GM19467 (cell line): ENCODE measurements around the gene ZSWIM6.

ENCODE experiments used
- ATAC-seq: cut with Tn5 transposase; IDR thresholded peaks from one replicate; pipeline ENCODE4 v1.9.1; 2021; ENCODE audit warnings: mild to moderate bottlenecking, moderate library complexity; ENCODE audit not compliant: unreplicated experiment

ZSWIM6 gene

GRCh38 chr5:61472172-61472958 is 140.3 kb downstream of the ZSWIM6 start:
- no peak for ATAC-seq

GRCh38 chr5:61474746-61475145 is 142.7 kb downstream of the ZSWIM6 start:
- no peak for ATAC-seq

GRCh38 chr5:61477788-61478187 is 145.7 kb downstream of the ZSWIM6 start:
- ATAC-seq: no peak

- ATAC-seq: no peak
Observed at GRCh38 chr5:61479850-61480614, 148.0 kb downstream of the ZSWIM6 start.

- ATAC-seq: no peak
Observed at GRCh38 chr5:61482980-61483379, 150.9 kb downstream of the ZSWIM6 start.

- ATAC-seq: no peak
Observed at GRCh38 chr5:61486476-61486875, 154.4 kb downstream of the ZSWIM6 start.

- no peak for ATAC-seq
Observed at GRCh38 chr5:61489574-61489973, 157.5 kb downstream of the ZSWIM6 start.

- no peak for ATAC-seq
Observed at GRCh38 chr5:61491861-61492260, 159.8 kb downstream of the ZSWIM6 start.

GRCh38 chr5:61493973-61494372 is 161.9 kb downstream of the ZSWIM6 start:
- no peak for ATAC-seq

GRCh38 chr5:61496446-61496845 is 164.4 kb downstream of the ZSWIM6 start:
- no peak for ATAC-seq

- ATAC-seq: no peak
Observed at GRCh38 chr5:61496860-61497259, 164.8 kb downstream of the ZSWIM6 start.

GRCh38 chr5:61498121-61498520 is 166.1 kb downstream of the ZSWIM6 start:
- no peak for ATAC-seq

GRCh38 chr5:61501971-61502370 is 169.9 kb downstream of the ZSWIM6 start:
- ATAC-seq: no peak

- ATAC-seq: no peak
Observed at GRCh38 chr5:61504143-61504770, 172.2 kb downstream of the ZSWIM6 start.

- ATAC-seq: no peak
Observed at GRCh38 chr5:61505281-61505680, 173.2 kb downstream of the ZSWIM6 start.

GRCh38 chr5:61507232-61507631 is 175.2 kb downstream of the ZSWIM6 start:
- no peak for ATAC-seq

GRCh38 chr5:61516946-61517345 is 184.9 kb downstream of the ZSWIM6 start:
- no peak for ATAC-seq

- ATAC-seq: no peak
Observed at GRCh38 chr5:61519728-61520277, 187.7 kb downstream of the ZSWIM6 start.

- ATAC-seq: no peak
Observed at GRCh38 chr5:61523073-61523472, 191.0 kb downstream of the ZSWIM6 start.

- no peak for ATAC-seq
Observed at GRCh38 chr5:61523997-61524396, 191.9 kb downstream of the ZSWIM6 start.

GRCh38 chr5:61525512-61526206 is 193.6 kb downstream of the ZSWIM6 start:
- ATAC-seq: no peak
